Dermis blood vessel endothelial cell (primary cell): ENCODE results near the gene WDR33. TPM values are rescaled to one million over a fixed set of nuclear protein-coding genes. Genes with fewer than 3 reads are reported as not detected.
"Not testable (repeated sequence)": the region's sequence is repeated elsewhere in the genome, so short reads cannot be mapped to it uniquely, and the experiment has no call there.

ENCODE experiments used
- DNase-seq: peaks from one replicate; pipeline ENCODE4 v3.0.0; 2010
- total RNA-seq: library from RNA; depleted of rRNA; stranded (reverse); fragments of >200 nt; gene quantifications from 2 replicates; pipeline ENCODE4 v1.2.3, GENCODE V29; 2014

WDR33 gene
- total RNA-seq, 1 donor from 2014 or later = 30.8 TPM

GRCh38 chr2:127807678-127808353, 3.2 kb downstream of the WDR33 start:
- no peak for DNase-seq

- DNase-seq = not testable (repeated sequence)
Observed at GRCh38 chr2:127806860-127807259, 4.1 kb downstream of the WDR33 start.

- DNase-seq = no peak
Observed at GRCh38 chr2:127805491-127805890, 5.5 kb downstream of the WDR33 start.

GRCh38 chr2:127799926-127800325, 11.0 kb downstream of the WDR33 start:
- DNase-seq = no peak

- DNase-seq = no peak
Observed at GRCh38 chr2:127796389-127796788, 14.6 kb downstream of the WDR33 start.

GRCh38 chr2:127794901-127795300, 16.1 kb downstream of the WDR33 start:
- DNase-seq = not testable (repeated sequence)

GRCh38 chr2:127792805-127793204, 18.2 kb downstream of the WDR33 start:
- DNase-seq = no peak

- no peak for DNase-seq
Observed at GRCh38 chr2:127790694-127791529, 20.1 kb downstream of the WDR33 start.

GRCh38 chr2:127786048-127786809, 24.7 kb downstream of the WDR33 start:
- no peak for DNase-seq

- DNase-seq = no peak
Observed at GRCh38 chr2:127784965-127785518, 25.9 kb downstream of the WDR33 start.

- no peak for DNase-seq
Observed at GRCh38 chr2:127783101-127783500, 27.9 kb downstream of the WDR33 start.

GRCh38 chr2:127778850-127779249, 32.1 kb downstream of the WDR33 start:
- no peak for DNase-seq

GRCh38 chr2:127778447-127778846, 32.5 kb downstream of the WDR33 start:
- no peak for DNase-seq

- DNase-seq = no peak
Observed at GRCh38 chr2:127776122-127776780, 34.7 kb downstream of the WDR33 start.

GRCh38 chr2:127771756-127772155, 39.2 kb downstream of the WDR33 start:
- peak; percentile 33 for DNase-seq

- DNase-seq = peak; percentile 85
Observed at GRCh38 chr2:127770973-127771735, 39.8 kb downstream of the WDR33 start.

GRCh38 chr2:127770534-127770933, 40.4 kb downstream of the WDR33 start:
- DNase-seq = not testable (repeated sequence)

GRCh38 chr2:127769587-127769986, 41.4 kb downstream of the WDR33 start:
- no peak for DNase-seq

- DNase-seq = peak; percentile 16
Observed at GRCh38 chr2:127768775-127769479, 42.0 kb downstream of the WDR33 start.

- DNase-seq = no peak
Observed at GRCh38 chr2:127763776-127764175, 47.2 kb downstream of the WDR33 start.

- DNase-seq = no peak
Observed at GRCh38 chr2:127762846-127763245, 48.1 kb downstream of the WDR33 start.
